Neuronal stem cell (in vitro differentiated cells): Measurements from ENCODE around the gene ANGPTL4.
"Not testable (repeated sequence)": the region's sequence is repeated elsewhere in the genome, so short reads cannot be mapped to it uniquely, and the experiment has no call there.

ENCODE experiments used
- DNase-seq: peaks from one replicate; pipeline ENCODE4 v3.0.0-alpha.2; 2013; ENCODE audit warnings: low spot score
- H2AFZ ChIP-seq: one replicate; pipeline ENCODE4 v1.6.1; 2013; ENCODE audit warnings: mild to moderate bottlenecking, low read length, inconsistent platforms
- H2AK5ac ChIP-seq: 2 replicates; pipeline ENCODE4 v1.6.1; 2013; ENCODE audit warnings: low read depth, mild to moderate bottlenecking, inconsistent platforms, low read length, moderate library complexity, mixed read lengths
- H2BK120ac ChIP-seq: 2 replicates; pipeline ENCODE4 v1.6.1; 2013; ENCODE audit warnings: low read depth, mild to moderate bottlenecking, inconsistent platforms, low read length, moderate library complexity, mixed read lengths
- H2BK12ac ChIP-seq: one replicate; pipeline ENCODE4 v1.6.1; 2013; ENCODE audit warnings: low read length, inconsistent platforms
- H2BK15ac ChIP-seq: 2 replicates; pipeline ENCODE4 v1.6.1; 2013; ENCODE audit warnings: mild to moderate bottlenecking, low read length, inconsistent platforms, mixed read lengths
- H2BK5ac ChIP-seq: one replicate; pipeline ENCODE4 v1.6.1; 2013; ENCODE audit warnings: inconsistent platforms, mild to moderate bottlenecking, low read length, moderate library complexity
- H3K14ac ChIP-seq: one replicate; pipeline ENCODE4 v1.6.1; 2013; ENCODE audit warnings: low read length, inconsistent platforms
- H3K18ac ChIP-seq: 2 replicates; pipeline ENCODE4 v1.6.1; 2013; ENCODE audit warnings: low read length, inconsistent platforms
- H3K23ac ChIP-seq: 2 replicates; pipeline ENCODE4 v1.6.1; 2013; ENCODE audit warnings: low read depth, mild to moderate bottlenecking, mixed read lengths, low read length, inconsistent platforms; ENCODE audit not compliant: poor library complexity
- H3K27ac ChIP-seq: replicated peaks from 3 replicates; pipeline ENCODE4 v1.5.1; 2013; ENCODE audit warnings: low read length, inconsistent platforms
- H3K27me3 ChIP-seq, 3 experiments: 2 replicates each; pipeline ENCODE4 v1.6.1; 2013; ENCODE audit warnings: low read length in 3 of 3, mild to moderate bottlenecking in 2 of 3, inconsistent platforms in 1 of 3, low read depth in 1 of 3, mixed read lengths in 1 of 3, moderate library complexity in 1 of 3; ENCODE audit not compliant: control insufficient read depth in 3 of 3, insufficient read depth in 3 of 3
- H3K36me3 ChIP-seq, 2 donors: replicated peaks in 1 of 2; 2 replicates each; pipeline ENCODE4 v1.6.1; 2013; ENCODE audit warnings: low read length in 2 of 2; ENCODE audit not compliant: control insufficient read depth in 2 of 2, insufficient read depth in 2 of 2
- H3K4ac ChIP-seq: 2 replicates; pipeline ENCODE4 v1.6.1; 2013; ENCODE audit warnings: inconsistent platforms, mild to moderate bottlenecking, low read length, moderate library complexity
- H3K4me1 ChIP-seq, 2 donors: 1 replicate in 1 of 2; 2 replicates in 1 of 2; pipeline ENCODE4 v1.6.1; 2013; ENCODE audit warnings: low read length in 2 of 2, low read depth in 1 of 2; ENCODE audit not compliant: control insufficient read depth in 2 of 2, insufficient read depth in 1 of 2
- H3K4me2 ChIP-seq: one replicate; pipeline ENCODE4 v1.6.1; 2013; ENCODE audit warnings: mild to moderate bottlenecking, low read length, inconsistent platforms; ENCODE audit not compliant: insufficient read depth, poor library complexity, severe bottlenecking
- H3K4me3 ChIP-seq, 2 donors: 2 replicates each; pipeline ENCODE4 v1.5.1; 2013; ENCODE audit warnings: low read length in 2 of 2, mild to moderate bottlenecking in 2 of 2, inconsistent platforms in 1 of 2, moderate library complexity in 1 of 2
- H3K79me1 ChIP-seq: one replicate; pipeline ENCODE4 v1.6.1; 2013; ENCODE audit warnings: low read depth, mild to moderate bottlenecking, inconsistent platforms, low read length, moderate library complexity
- H3K9ac ChIP-seq: one replicate; pipeline ENCODE4 v1.6.1; 2013; ENCODE audit warnings: mild to moderate bottlenecking, low read depth, low read length, inconsistent platforms; ENCODE audit not compliant: poor library complexity
- H3K9me3 ChIP-seq, 2 donors: replicated peaks in 1 of 2; 2 replicates each; pipeline versions ENCODE3 to v1.6.1; 2013; ENCODE audit warnings: low read length in 2 of 2, mild to moderate bottlenecking in 2 of 2, inconsistent platforms in 1 of 2, low read depth in 1 of 2, mixed read lengths in 1 of 2, moderate library complexity in 1 of 2; ENCODE audit not compliant: control insufficient read depth in 2 of 2, insufficient read depth in 1 of 2
- H4K8ac ChIP-seq: one replicate; pipeline ENCODE4 v1.6.1; 2013; ENCODE audit warnings: low read depth, mild to moderate bottlenecking, inconsistent platforms, low read length, moderate library complexity
- H4K91ac ChIP-seq: one replicate; pipeline ENCODE4 v1.6.1; 2013; ENCODE audit warnings: low read length, low read depth, mild to moderate bottlenecking, inconsistent platforms; ENCODE audit not compliant: poor library complexity
- WGBS, 2 donors: extraction: QIAGEN DNeasy Blood & Tissue Kit; methylation state at CpG; one replicate each; pipeline ENCODE4 v1.1.7; 2013; ENCODE audit warnings: missing lambda C conversion rate in 2 of 2, mixed read lengths in 1 of 2; ENCODE audit not compliant: insufficient read length in 2 of 2, insufficient replicate concordance in 1 of 2; ENCODE audit errors: extremely low coverage in 2 of 2; 5-methylcytosine and 5-hydroxymethylcytosine counted together

The ANGPTL4 gene

DNA sequence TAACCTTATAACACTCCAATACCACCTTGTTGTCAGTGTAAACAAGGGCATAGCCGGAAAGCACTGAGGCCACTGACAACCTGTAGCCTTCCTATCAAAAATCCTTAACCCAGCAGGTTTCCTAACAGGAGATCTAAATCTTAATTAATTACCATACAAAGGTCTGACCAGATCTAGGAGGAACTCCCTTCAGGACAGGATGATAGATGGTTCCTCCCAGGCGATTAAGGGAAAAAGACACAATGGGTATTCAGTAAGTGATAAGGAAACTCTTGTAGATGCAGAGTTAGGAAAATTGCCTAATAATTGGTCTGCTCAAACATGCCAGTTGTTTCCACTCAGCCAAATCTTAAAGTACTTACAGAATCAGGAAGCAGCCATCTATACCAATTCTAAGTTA lies 21.1 kb downstream of the ANGPTL4 start:
- not testable (repeated sequence) for H3K36me3 ChIP-seq, DNase-seq, H3K4me1 ChIP-seq, H3K14ac ChIP-seq, H2BK120ac ChIP-seq, H3K79me1 ChIP-seq, H3K4me3 ChIP-seq, H2BK15ac ChIP-seq, H3K9ac ChIP-seq, H3K27ac ChIP-seq, H3K27me3 ChIP-seq, H3K4ac ChIP-seq, H4K91ac ChIP-seq, H4K8ac ChIP-seq, H3K23ac ChIP-seq, H2BK5ac ChIP-seq, H3K18ac ChIP-seq, H3K9me3 ChIP-seq, H2AFZ ChIP-seq, H2AK5ac ChIP-seq, H2BK12ac ChIP-seq, H3K4me2 ChIP-seq
- WGBS, 2 donors = no CpG with 5 or more reads among the region's 2 CpGs

DNA sequence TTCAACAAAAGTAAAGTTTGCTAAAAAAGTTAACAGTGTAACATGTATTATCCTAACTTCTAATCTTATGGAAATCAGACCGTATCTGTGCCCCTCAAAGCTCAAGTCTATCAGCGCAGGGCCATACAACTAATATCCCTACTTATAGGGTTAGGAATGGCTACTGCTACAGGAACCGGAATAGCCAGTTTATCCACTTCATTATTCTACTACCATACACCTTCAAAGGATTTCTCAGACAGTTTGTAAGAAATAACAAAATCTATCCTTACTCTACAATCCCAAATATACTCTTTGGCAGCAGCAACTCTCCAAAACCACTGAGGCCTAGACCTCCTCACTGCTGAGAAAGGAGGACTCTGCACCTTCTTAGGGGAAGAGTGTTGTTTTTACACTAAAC lies 21.6 kb downstream of the ANGPTL4 start:
- not testable (repeated sequence) for H2BK120ac ChIP-seq, H2BK15ac ChIP-seq, H3K4me1 ChIP-seq, H3K4me2 ChIP-seq, H2BK12ac ChIP-seq, H3K9ac ChIP-seq, H3K18ac ChIP-seq, H3K27me3 ChIP-seq, H3K79me1 ChIP-seq, H3K14ac ChIP-seq, H3K27ac ChIP-seq, H2AFZ ChIP-seq, H3K4me3 ChIP-seq, H4K8ac ChIP-seq, DNase-seq, H3K4ac ChIP-seq, H2BK5ac ChIP-seq, H3K36me3 ChIP-seq, H3K23ac ChIP-seq, H4K91ac ChIP-seq, H3K9me3 ChIP-seq, H2AK5ac ChIP-seq
- no CpG with 5 or more reads among the region's 3 CpGs for WGBS, 2 donors

DNA sequence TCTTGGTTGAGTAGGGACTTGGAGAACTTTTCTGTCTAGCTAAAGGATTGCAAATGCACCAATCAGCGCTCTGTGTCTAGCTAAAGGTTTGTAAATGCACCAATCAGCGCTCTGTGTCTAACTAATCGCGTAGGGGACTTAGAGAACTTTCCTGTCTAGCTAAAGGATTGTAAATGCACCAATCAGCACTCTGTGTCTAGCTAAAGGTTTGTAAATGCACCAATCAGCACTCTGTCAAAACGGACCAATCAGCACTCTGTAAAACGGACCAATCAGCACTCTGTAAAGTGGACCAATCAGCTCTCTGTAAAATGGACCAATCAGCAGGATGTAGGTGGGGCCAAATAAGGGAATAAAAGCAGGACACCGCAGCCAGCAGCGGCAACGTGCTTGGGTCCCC lies 22.5 kb downstream of the ANGPTL4 start:
- H3K9ac ChIP-seq = not testable (repeated sequence)

DNA sequence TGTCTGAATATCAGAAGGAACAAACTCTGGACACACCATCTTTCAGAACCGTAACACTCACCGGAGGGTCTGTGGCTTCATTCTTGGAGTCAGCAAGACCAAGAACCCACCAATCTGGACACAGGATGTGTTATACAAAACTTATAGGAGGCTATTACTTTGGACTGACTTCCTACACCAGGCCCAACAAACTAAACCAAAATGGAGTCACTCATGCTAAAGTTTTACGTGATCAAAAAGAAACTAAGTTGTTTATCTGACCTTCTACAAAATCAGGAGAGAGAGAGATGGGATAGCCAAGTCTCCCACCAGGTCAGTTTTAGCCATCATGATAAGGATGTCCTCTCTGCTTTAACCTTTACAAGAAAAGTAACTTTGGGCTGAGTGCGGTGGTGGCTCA lies 23.0 kb downstream of the ANGPTL4 start:
- H3K18ac ChIP-seq = no peak overlapping the region
- no peak overlapping the region for H2BK5ac ChIP-seq
- H3K27ac ChIP-seq = no peak overlapping the region
- no peak overlapping the region for H2AFZ ChIP-seq
- H3K4me1 ChIP-seq = peaks cover 5 to 9% of the 10 kb centered on the region in 2 donors
- no peak overlapping the region for H3K4ac ChIP-seq
- no peaks in the 10 kb centered on the region for H3K9me3 ChIP-seq
- no peaks in the 10 kb centered on the region for H3K27me3 ChIP-seq
- H3K14ac ChIP-seq = no peak overlapping the region
- no peak overlapping the region for H2BK12ac ChIP-seq
- H3K23ac ChIP-seq = no peak overlapping the region
- peaks cover 7% of the 10 kb centered on the region for H3K79me1 ChIP-seq
- WGBS, 2 donors = no CpG with 5 or more reads among the region's 4 CpGs
- no peak overlapping the region for H3K4me2 ChIP-seq
- H3K4me3 ChIP-seq = no peak overlapping the region
- no peak for DNase-seq
- no peak overlapping the region for H2BK120ac ChIP-seq
- H2AK5ac ChIP-seq = no peak overlapping the region
- H3K9ac ChIP-seq = no peak overlapping the region
- H3K36me3 ChIP-seq = peaks cover 0 to 7% of the 10 kb centered on the region in 2 donors
- H4K8ac ChIP-seq = no peak overlapping the region
- no peak overlapping the region for H2BK15ac ChIP-seq
- no peak overlapping the region for H4K91ac ChIP-seq

More for the DNA sequence above, 22.5 kb downstream of the ANGPTL4 start:
- not testable (repeated sequence) for H3K4ac ChIP-seq, H2AK5ac ChIP-seq, H2BK15ac ChIP-seq, H3K27me3 ChIP-seq, H3K27ac ChIP-seq, H3K14ac ChIP-seq, H4K8ac ChIP-seq, H3K36me3 ChIP-seq, DNase-seq, H3K23ac ChIP-seq, H3K9me3 ChIP-seq, H3K4me2 ChIP-seq, H3K79me1 ChIP-seq, H2BK120ac ChIP-seq, H3K18ac ChIP-seq, H4K91ac ChIP-seq, H3K4me3 ChIP-seq, H2BK12ac ChIP-seq, H3K4me1 ChIP-seq, H2BK5ac ChIP-seq, H2AFZ ChIP-seq
- WGBS, 2 donors = no CpG with 5 or more reads among the region's 9 CpGs
